ENCODE results near the gene TMEM40. TPM values are rescaled to one million over a fixed set of nuclear protein-coding genes. Genes with fewer than 3 reads are reported as not detected.
"Not testable (repeated sequence)": the region's sequence is repeated elsewhere in the genome, so short reads cannot be mapped to it uniquely, and the experiment has no call there.

TMEM40 gene
- total RNA-seq, 1 donor, result not detected

GRCh38 chr3:12708584-12709192 lies 50.4 kb downstream of the TMEM40 start:
- H3K4me3 ChIP-seq (ENCODE audit: low read depth, low read length), result no peak overlapping the region
- peak; percentile 90 for DNase-seq (ENCODE audit: low read depth)
- peak; percentile 46 for TF ChIP-seq CTCF (IDR thresholded peaks at IDR 0.05; ENCODE audit: insufficient read depth, low read length)

GRCh38 chr3:12707449-12707848 lies 51.6 kb downstream of the TMEM40 start:
- no peak for TF ChIP-seq CTCF (IDR thresholded peaks at IDR 0.05; ENCODE audit: insufficient read depth, low read length)
- no peak overlapping the region for H3K4me3 ChIP-seq (ENCODE audit: low read depth, low read length)
- peak; percentile 35 for DNase-seq (ENCODE audit: low read depth)

- DNase-seq (ENCODE audit: low read depth), result peak; percentile 68
- peak; percentile 82 for TF ChIP-seq CTCF (IDR thresholded peaks at IDR 0.05; ENCODE audit: insufficient read depth, low read length)
- H3K4me3 ChIP-seq (ENCODE audit: low read depth, low read length), result no peak overlapping the region
Observed at GRCh38 chr3:12706504-12707253, 52.4 kb downstream of the TMEM40 start.

- H3K4me3 ChIP-seq (ENCODE audit: low read depth, low read length), result no peak overlapping the region
- TF ChIP-seq CTCF (IDR thresholded peaks at IDR 0.05; ENCODE audit: insufficient read depth, low read length), result no peak
- DNase-seq (ENCODE audit: low read depth), result peak; percentile 75
Observed at GRCh38 chr3:12705981-12706380, 53.1 kb downstream of the TMEM40 start.

- DNase-seq (ENCODE audit: low read depth), result no peak
- no peak for TF ChIP-seq CTCF (IDR thresholded peaks at IDR 0.05; ENCODE audit: insufficient read depth, low read length)
Observed at GRCh38 chr3:12705374-12705926, 53.6 kb downstream of the TMEM40 start.

GRCh38 chr3:12702501-12702900 lies 56.6 kb downstream of the TMEM40 start:
- no peak for DNase-seq (ENCODE audit: low read depth)
- TF ChIP-seq CTCF (IDR thresholded peaks at IDR 0.05; ENCODE audit: insufficient read depth, low read length), result no peak
- H3K4me3 ChIP-seq (ENCODE audit: low read depth, low read length), result no peak overlapping the region

More at GRCh38 chr3:12705374-12705926, 53.6 kb downstream of the TMEM40 start:
- no peak overlapping the region for H3K4me3 ChIP-seq (ENCODE audit: low read depth, low read length)

GRCh38 chr3:12701601-12702000 lies 57.5 kb downstream of the TMEM40 start:
- not testable (repeated sequence) for DNase-seq (ENCODE audit: low read depth); H3K4me3 ChIP-seq (ENCODE audit: low read depth, low read length)

Data from fibroblast of the aortic adventitia (primary cell).